ENCODE results near the gene AFP. TPM values are rescaled to one million over a fixed set of nuclear protein-coding genes. Genes with fewer than 3 reads are reported as not detected.

The AFP gene
- polyA plus RNA-seq, 1 donor (not counting 4 experiments of a cell fraction or from before 2014, with no cell fraction given), result 1.8 TPM

DNA sequence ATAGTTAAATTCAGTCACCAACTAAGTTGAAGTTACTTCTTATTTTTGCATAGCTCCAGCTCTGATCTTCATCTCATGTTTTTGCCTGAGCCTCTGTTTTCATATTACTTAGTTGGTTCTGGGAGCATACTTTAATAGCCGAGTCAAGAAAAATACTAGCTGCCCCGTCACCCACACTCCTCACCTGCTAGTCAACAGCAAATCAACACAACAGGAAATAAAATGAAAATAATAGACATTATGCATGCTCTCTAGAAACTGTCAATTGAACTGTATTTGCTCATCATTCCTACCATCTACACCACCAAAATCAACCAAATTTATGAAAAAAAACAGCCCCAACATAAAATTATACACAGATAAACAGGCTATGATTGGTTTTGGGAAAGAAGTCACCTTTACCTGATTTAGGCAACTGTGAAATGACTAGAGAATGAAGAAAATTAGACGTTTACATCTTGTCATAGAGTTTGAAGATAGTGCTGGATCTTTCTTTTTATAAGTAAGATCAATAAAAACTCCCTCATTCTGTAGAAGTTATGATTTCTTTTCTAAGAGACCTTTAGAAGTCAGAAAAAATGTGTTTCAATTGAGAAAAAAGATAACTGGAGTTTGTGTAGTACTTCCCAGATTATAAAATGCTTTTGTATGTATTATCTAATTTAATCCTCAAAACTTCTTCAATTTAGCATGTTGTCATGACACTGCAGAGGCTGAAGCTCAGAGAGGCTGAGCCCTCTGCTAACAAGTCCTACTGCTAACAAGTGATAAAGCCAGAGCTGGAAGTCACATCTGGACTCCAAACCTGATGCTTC is 24.9 kb upstream of the AFP start:
- TF ChIP-seq, protein P1, sequence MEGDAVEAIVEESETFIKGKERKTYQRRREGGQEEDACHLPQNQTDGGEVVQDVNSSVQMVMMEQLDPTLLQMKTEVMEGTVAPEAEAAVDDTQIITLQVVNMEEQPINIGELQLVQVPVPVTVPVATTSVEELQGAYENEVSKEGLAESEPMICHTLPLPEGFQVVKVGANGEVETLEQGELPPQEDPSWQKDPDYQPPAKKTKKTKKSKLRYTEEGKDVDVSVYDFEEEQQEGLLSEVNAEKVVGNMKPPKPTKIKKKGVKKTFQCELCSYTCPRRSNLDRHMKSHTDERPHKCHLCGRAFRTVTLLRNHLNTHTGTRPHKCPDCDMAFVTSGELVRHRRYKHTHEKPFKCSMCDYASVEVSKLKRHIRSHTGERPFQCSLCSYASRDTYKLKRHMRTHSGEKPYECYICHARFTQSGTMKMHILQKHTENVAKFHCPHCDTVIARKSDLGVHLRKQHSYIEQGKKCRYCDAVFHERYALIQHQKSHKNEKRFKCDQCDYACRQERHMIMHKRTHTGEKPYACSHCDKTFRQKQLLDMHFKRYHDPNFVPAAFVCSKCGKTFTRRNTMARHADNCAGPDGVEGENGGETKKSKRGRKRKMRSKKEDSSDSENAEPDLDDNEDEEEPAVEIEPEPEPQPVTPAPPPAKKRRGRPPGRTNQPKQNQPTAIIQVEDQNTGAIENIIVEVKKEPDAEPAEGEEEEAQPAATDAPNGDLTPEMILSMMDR (optimal IDR thresholded peaks at IDR 0.05 in 1 of 3, IDR thresholded peaks at IDR 0.05 in 1 of 3, conservative IDR thresholded peaks at IDR 0.05 in 1 of 3; ENCODE audit: extremely low read depth in 1 of 3, insufficient read depth in 2 of 3, low read length in 3 of 3), result no peak
- TF ChIP-seq EZH2 (IDR thresholded peaks at IDR 0.05; ENCODE audit: low read length), result no peak
- no peak overlapping the region for H3K4me2 ChIP-seq (ENCODE audit: control insufficient read depth, extremely low read depth, insufficient read depth, low read depth, low read length)
- H3K9me1 ChIP-seq (ENCODE audit: control insufficient read depth, extremely low read depth, insufficient read depth, low read length), result no peaks in the 10 kb centered on the region
- dilution Hi-C loops (cut with MboI; ENCODE audit: extremely low pct_ligation_motif_present, low sequenced_read_pairs), result no loop called here
- FAIRE-seq, result no peak
- DNase-seq (ENCODE audit: low read depth, low spot score), result no peak
- no peak overlapping the region for H2AFZ ChIP-seq (ENCODE audit: control insufficient read depth, low read length)
- no peaks in the 10 kb centered on the region for H4K20me1 ChIP-seq (ENCODE audit: control insufficient read depth, extremely low read depth, insufficient read depth, low read length)
- no peak overlapping the region for H3K27ac ChIP-seq (ENCODE audit: control insufficient read depth, insufficient read depth, low read length)
- no peak overlapping the region for H3K9ac ChIP-seq (ENCODE audit: control insufficient read depth, extremely low read depth, insufficient read depth, low read length)
- no peaks in the 10 kb centered on the region for H3K79me2 ChIP-seq (ENCODE audit: control insufficient read depth, insufficient read depth, low read length)
- H3K36me3 ChIP-seq (ENCODE audit: control insufficient read depth in 2 of 2, extremely low read depth in 1 of 2, insufficient read depth in 2 of 2, low read length in 2 of 2), result no peaks in the 10 kb centered on the region
- no peaks in the 10 kb centered on the region for H3K9me3 ChIP-seq (ENCODE audit: control insufficient read depth, low read depth, low read length)
- no peaks in the 10 kb centered on the region for H3K27me3 ChIP-seq (ENCODE audit: control insufficient read depth, extremely low read depth, insufficient read depth, low read length)
- no peak overlapping the region for H3K4me3 ChIP-seq (ENCODE audit: control insufficient read depth in 2 of 3, extremely low read depth in 1 of 3, insufficient read depth in 2 of 3, low read depth in 1 of 3, low read length in 3 of 3)
- no peaks in the 10 kb centered on the region for H3K4me1 ChIP-seq (ENCODE audit: control insufficient read depth, extremely low read depth, insufficient read depth, low read length)

DNA sequence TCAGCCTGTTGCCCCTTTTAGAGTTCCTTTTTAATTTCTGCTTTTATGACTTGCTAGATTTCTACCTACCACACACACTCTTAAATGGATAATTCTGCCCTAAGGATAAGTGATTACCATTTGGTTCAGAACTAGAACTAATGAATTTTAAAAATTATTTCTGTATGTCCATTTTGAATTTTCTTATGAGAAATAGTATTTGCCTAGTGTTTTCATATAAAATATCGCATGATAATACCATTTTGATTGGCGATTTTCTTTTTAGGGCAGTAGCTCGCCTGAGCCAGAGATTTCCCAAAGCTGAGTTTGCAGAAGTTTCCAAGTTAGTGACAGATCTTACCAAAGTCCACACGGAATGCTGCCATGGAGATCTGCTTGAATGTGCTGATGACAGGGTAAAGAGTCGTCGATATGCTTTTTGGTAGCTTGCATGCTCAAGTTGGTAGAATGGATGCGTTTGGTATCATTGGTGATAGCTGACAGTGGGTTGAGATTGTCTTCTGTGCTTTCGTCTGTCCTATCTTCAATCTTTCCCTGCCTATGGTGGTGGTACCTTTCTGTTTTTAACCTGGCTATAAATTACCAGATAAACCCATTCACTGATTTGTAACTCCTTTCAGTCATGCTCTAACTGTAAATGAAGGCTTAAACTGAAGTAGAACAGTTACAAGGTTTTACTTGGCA is 24.1 kb upstream of the AFP start:
- Histone ChIP-seq H3K36me3 (ENCODE audit: control insufficient read depth in 2 of 2, extremely low read depth in 1 of 2, insufficient read depth in 2 of 2, low read length in 2 of 2) (no peaks in the 10 kb centered on the region), H3K27me3 (ENCODE audit: control insufficient read depth, extremely low read depth, insufficient read depth, low read length) (no peaks in the 10 kb centered on the region), H3K4me3 (ENCODE audit: control insufficient read depth in 2 of 3, extremely low read depth in 1 of 3, insufficient read depth in 2 of 3, low read depth in 1 of 3, low read length in 3 of 3) (no peak overlapping the region), H3K4me2 (ENCODE audit: control insufficient read depth, extremely low read depth, insufficient read depth, low read depth, low read length) (no peak overlapping the region), H2AFZ (ENCODE audit: control insufficient read depth, low read length) (no peak overlapping the region), H3K9ac (ENCODE audit: control insufficient read depth, extremely low read depth, insufficient read depth, low read length) (no peak overlapping the region), H3K9me3 (ENCODE audit: control insufficient read depth, low read depth, low read length) (no peaks in the 10 kb centered on the region), H3K9me1 (ENCODE audit: control insufficient read depth, extremely low read depth, insufficient read depth, low read length) (no peaks in the 10 kb centered on the region), H4K20me1 (ENCODE audit: control insufficient read depth, extremely low read depth, insufficient read depth, low read length) (no peaks in the 10 kb centered on the region), H3K79me2 (ENCODE audit: control insufficient read depth, insufficient read depth, low read length) (no peaks in the 10 kb centered on the region), H3K4me1 (ENCODE audit: control insufficient read depth, extremely low read depth, insufficient read depth, low read length) (no peaks in the 10 kb centered on the region), H3K27ac (ENCODE audit: control insufficient read depth, insufficient read depth, low read length) (no peak overlapping the region)
- dilution Hi-C loops (cut with MboI; ENCODE audit: extremely low pct_ligation_motif_present, low sequenced_read_pairs), result no loop called here
- no peak for FAIRE-seq
- no peak for TF ChIP-seq EZH2 (IDR thresholded peaks at IDR 0.05; ENCODE audit: low read length)
- TF ChIP-seq, protein P1 (optimal IDR thresholded peaks at IDR 0.05 in 1 of 3, IDR thresholded peaks at IDR 0.05 in 1 of 3, conservative IDR thresholded peaks at IDR 0.05 in 1 of 3; ENCODE audit: extremely low read depth in 1 of 3, insufficient read depth in 2 of 3, low read length in 3 of 3), result no peak
- DNase-seq (ENCODE audit: low read depth, low spot score), result no peak

Data from keratinocyte (primary cell).